Activated CD4-positive, alpha-beta T cell treated with anti-CD3 and anti-CD28 coated beads for 36 hours (primary cell): ENCODE data around the gene CTSS. TPM values are rescaled to one million over a fixed set of nuclear protein-coding genes. Genes with fewer than 3 reads are reported as not detected.
"Not testable (repeated sequence)": the region's sequence is repeated elsewhere in the genome, so short reads cannot be mapped to it uniquely, and the experiment has no call there.

Source experiments
- ATAC-seq: fragments of 200-7000 bp; cut with Tn5 transposase; one replicate; pipeline ENCODE4 v1.10.0; 2021; ENCODE audit warnings: mild to moderate bottlenecking, moderate library complexity
- CTCF ChIA-PET: fragments of 350-600 bp; sonication (Branson Sonifier 250); formaldehyde crosslinking; loops from one replicate; lab custom pipeline; 2021; ENCODE audit warnings: antibody characterized with exemption; lab: Charles Lee
- POLR2A ChIA-PET: fragments of 350-600 bp; sonication (Branson Sonifier 250); formaldehyde crosslinking; loops from one replicate; lab custom pipeline; 2021; ENCODE audit warnings: antibody characterized with exemption, inconsistent platforms; lab: Charles Lee
- DNase-seq: peaks from one replicate; pipeline ENCODE4 v3.0.0-alpha.2; 2020
- H3K27ac Mint-ChIP-seq: one replicate; pipeline ENCODE4 v1.8.0; 2021; ENCODE audit warnings: mixed read lengths
- H3K27me3 Mint-ChIP-seq: one replicate; pipeline ENCODE4 v1.8.0; 2021; ENCODE audit warnings: mixed read lengths
- H3K36me3 Mint-ChIP-seq: one replicate; pipeline ENCODE4 v1.8.0; 2021; ENCODE audit warnings: low read depth, mixed read lengths
- H3K4me1 Mint-ChIP-seq: one replicate; pipeline ENCODE4 v1.8.0; 2021; ENCODE audit warnings: mixed read lengths
- H3K4me3 Mint-ChIP-seq: one replicate; pipeline ENCODE4 v1.8.0; 2021; ENCODE audit warnings: mild to moderate bottlenecking, moderate library complexity, mixed read lengths
- H3K9me3 Mint-ChIP-seq: one replicate; pipeline ENCODE4 v1.8.0; 2021; ENCODE audit warnings: low read depth, mixed read lengths
- intact Hi-C, 2 experiments: fragments of 100-400 bp; cut with DNase I in 1 of 2; cut with micrococcal nuclease in 1 of 2; formaldehyde crosslinking; loops; one replicate each; pipeline versions ENCODE4 v1.14.2 to v1.15.1; 2022 to 2024; cut with DNase I, micrococcal nuclease
- total RNA-seq, 2 experiments: library from RNA; stranded (reverse); gene quantifications; one replicate each; pipeline ENCODE4 v1.2.3, GENCODE V29; 2021

Gene CTSS
- total RNA-seq, 2 experiments from 2014 or later: 31.4 to 44.8 TPM

GRCh38 chr1:150798525-150798924 is 32.9 kb upstream of the CTSS start:
- ChIA-PET CTCF (interaction anchor here (1.6 kb wide), 1 partner anchor 28 kb away, joined by 3 read pairs; no protein-coding TSS in a partner anchor), POLR2A (no interaction called here)
- no peak for ATAC-seq
- Mint-ChIP-seq H3K27me3 (no peaks in the 10 kb centered on the region), H3K4me3 (no peak overlapping the region), H3K27ac (no peak overlapping the region), H3K9me3 (no peaks in the 10 kb centered on the region), H3K4me1 (no peaks in the 10 kb centered on the region), H3K36me3 (peaks cover 12% of the 10 kb centered on the region)
- DNase-seq: no peak
- intact Hi-C loops: no loop called here

GRCh38 chr1:150796374-150796773 is 30.8 kb upstream of the CTSS start:
- Mint-ChIP-seq H3K36me3 (peaks cover 12% of the 10 kb centered on the region), H3K4me1 (no peaks in the 10 kb centered on the region), H3K9me3 (no peaks in the 10 kb centered on the region), H3K4me3 (no peak overlapping the region), H3K27me3 (no peaks in the 10 kb centered on the region), H3K27ac (no peak overlapping the region)
- intact Hi-C loops: no loop called here
- ATAC-seq: no peak
- DNase-seq: no peak
- POLR2A ChIA-PET: no interaction called here
- CTCF ChIA-PET: no interaction called here

- H3K4me1 Mint-ChIP-seq, H3K9me3 Mint-ChIP-seq, CTCF ChIA-PET, intact Hi-C loops, H3K36me3 Mint-ChIP-seq, H3K27me3 Mint-ChIP-seq, ATAC-seq, H3K27ac Mint-ChIP-seq, POLR2A ChIA-PET, H3K4me3 Mint-ChIP-seq, DNase-seq: not testable (repeated sequence)
Observed at GRCh38 chr1:150793778-150794177, 28.2 kb upstream of the CTSS start.

- no peak for DNase-seq
- no peak for ATAC-seq
- H3K4me1 Mint-ChIP-seq: no peaks in the 10 kb centered on the region
- H3K27ac Mint-ChIP-seq: no peak overlapping the region
- no peak overlapping the region for H3K4me3 Mint-ChIP-seq
- intact Hi-C loops: no loop called here
- H3K36me3 Mint-ChIP-seq: peaks cover 3% of the 10 kb centered on the region
- no peaks in the 10 kb centered on the region for H3K9me3 Mint-ChIP-seq
- CTCF ChIA-PET: no interaction called here
- H3K27me3 Mint-ChIP-seq: no peaks in the 10 kb centered on the region
- POLR2A ChIA-PET: no interaction called here
Observed at GRCh38 chr1:150793221-150793620, 27.6 kb upstream of the CTSS start.

DNA sequence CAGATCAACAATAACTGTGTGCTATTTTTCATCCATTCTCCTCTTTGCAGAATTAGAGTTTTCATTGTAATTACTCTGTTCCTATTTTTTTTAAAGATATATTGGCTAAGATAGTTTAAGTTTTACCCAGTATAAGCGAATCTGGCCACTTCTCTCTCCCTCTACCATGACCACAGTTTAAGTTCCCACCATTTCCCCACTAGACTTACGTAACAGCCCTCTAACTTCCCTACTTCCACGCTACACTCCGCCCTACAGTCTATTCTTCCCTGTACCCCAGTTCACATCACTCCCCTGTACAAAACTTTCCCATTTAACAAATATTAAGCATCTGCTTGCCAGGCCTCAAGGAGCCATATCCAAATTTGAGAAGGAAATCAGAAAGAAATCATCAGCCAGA is 26.0 kb upstream of the CTSS start:
- no peak overlapping the region for H3K4me3 Mint-ChIP-seq
- ATAC-seq (no peak), DNase-seq (no peak)
- no peak overlapping the region for H3K27ac Mint-ChIP-seq
- intact Hi-C loops: no loop called here
- H3K4me1 Mint-ChIP-seq: no peaks in the 10 kb centered on the region
- POLR2A ChIA-PET: no interaction called here
- no peaks in the 10 kb centered on the region for H3K36me3 Mint-ChIP-seq
- CTCF ChIA-PET: no interaction called here
- no peaks in the 10 kb centered on the region for H3K9me3 Mint-ChIP-seq
- no peaks in the 10 kb centered on the region for H3K27me3 Mint-ChIP-seq

DNA sequence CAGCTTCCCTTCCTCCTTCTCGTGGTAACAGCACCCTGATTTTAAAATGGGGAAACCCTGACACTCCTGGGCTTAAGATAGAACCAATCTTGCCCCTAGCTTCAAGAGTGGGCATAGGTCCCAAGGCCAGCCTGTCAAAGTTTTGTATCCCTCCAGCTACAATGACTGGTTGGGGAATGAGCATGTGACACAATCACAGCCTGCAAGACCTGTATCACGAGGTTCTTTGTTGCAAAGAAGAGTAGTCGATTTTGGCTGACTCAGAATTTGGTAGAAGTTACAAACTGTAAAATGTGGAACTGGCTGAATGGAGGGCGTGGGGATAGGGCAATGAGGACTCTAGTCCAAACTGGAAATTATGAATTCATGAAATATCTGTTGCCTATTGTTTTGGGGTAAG is 23.8 kb upstream of the CTSS start:
- intact Hi-C loops: no loop called here
- Mint-ChIP-seq H3K36me3 (no peaks in the 10 kb centered on the region), H3K9me3 (no peaks in the 10 kb centered on the region), H3K4me1 (no peaks in the 10 kb centered on the region), H3K4me3 (no peak overlapping the region), H3K27me3 (no peaks in the 10 kb centered on the region), H3K27ac (no peak overlapping the region)
- DNase-seq (no peak), ATAC-seq (no peak)
- POLR2A ChIA-PET: no interaction called here
- CTCF ChIA-PET: interaction anchor here (1.1 kb wide), 1 partner anchor 132 kb away, joined by 3 read pairs; no protein-coding TSS in a partner anchor

DNA sequence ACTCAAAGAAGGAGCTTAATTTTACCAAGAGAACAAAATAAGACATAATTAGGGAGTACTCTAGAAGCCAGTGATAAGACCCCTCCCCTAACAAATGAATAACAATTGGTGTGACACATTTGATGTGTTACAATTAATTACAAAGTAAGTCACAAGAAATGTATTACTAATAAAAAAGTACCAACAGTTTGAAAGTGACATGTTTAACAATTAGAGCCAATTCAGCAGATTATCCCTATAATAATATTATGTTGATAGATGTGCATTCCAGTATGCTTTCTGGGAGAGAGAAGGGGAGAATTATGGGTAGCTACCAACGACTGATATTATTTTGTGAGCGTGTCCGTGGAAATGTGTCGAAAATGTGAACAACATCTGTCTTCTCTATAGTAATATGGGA is 23.4 kb upstream of the CTSS start:
- Mint-ChIP-seq H3K27ac (no peak overlapping the region), H3K27me3 (no peaks in the 10 kb centered on the region), H3K4me3 (no peak overlapping the region), H3K4me1 (no peaks in the 10 kb centered on the region), H3K36me3 (no peaks in the 10 kb centered on the region), H3K9me3 (no peaks in the 10 kb centered on the region)
- intact Hi-C loops: no loop called here
- ATAC-seq (no peak), DNase-seq (no peak)
- ChIA-PET CTCF (interaction anchor here (1.1 kb wide), 1 partner anchor 132 kb away, joined by 3 read pairs; no protein-coding TSS in a partner anchor), POLR2A (interaction anchor here (0.6 kb wide), 1 partner anchor 291 kb away, joined by 7 read pairs; no protein-coding TSS in a partner anchor)

DNA sequence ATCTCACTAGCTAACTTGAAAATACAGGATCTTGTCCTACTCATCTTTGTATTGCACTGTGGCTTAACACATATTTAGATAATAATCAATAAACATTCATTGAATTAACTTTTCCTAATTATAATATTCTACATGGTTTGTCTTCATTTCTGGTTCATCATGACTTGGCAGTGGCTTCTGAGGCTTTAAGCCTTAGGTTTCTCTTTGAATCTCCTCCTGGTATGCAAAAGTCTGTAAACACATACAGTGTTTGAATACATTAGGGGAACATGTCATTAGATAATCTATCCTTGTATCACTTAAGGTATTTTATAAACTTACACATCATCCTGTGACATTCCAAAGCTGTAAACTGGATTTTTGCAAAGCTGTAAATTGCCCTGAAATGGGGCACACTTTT is 21.9 kb upstream of the CTSS start:
- DNase-seq (no peak), ATAC-seq (no peak)
- no peaks in the 10 kb centered on the region for H3K36me3 Mint-ChIP-seq
- H3K27ac Mint-ChIP-seq: no peak overlapping the region
- no peaks in the 10 kb centered on the region for H3K4me1 Mint-ChIP-seq
- H3K27me3 Mint-ChIP-seq: no peaks in the 10 kb centered on the region
- intact Hi-C loops: no loop called here
- H3K9me3 Mint-ChIP-seq: no peaks in the 10 kb centered on the region
- H3K4me3 Mint-ChIP-seq: no peak overlapping the region
- POLR2A ChIA-PET: interaction anchor here (0.7 kb wide), 1 partner anchor 16 kb away, joined by 3 read pairs; no protein-coding TSS in a partner anchor
- CTCF ChIA-PET: interaction anchor here (0.8 kb wide), 1 partner anchor 142 kb away, joined by 3 read pairs; no protein-coding TSS in a partner anchor

GRCh38 chr1:150780510-150780909 is 14.9 kb upstream of the CTSS start:
- Mint-ChIP-seq H3K4me1 (peaks cover 10% of the 10 kb centered on the region), H3K4me3 (no peak overlapping the region), H3K27me3 (no peaks in the 10 kb centered on the region), H3K36me3 (no peaks in the 10 kb centered on the region), H3K9me3 (no peaks in the 10 kb centered on the region), H3K27ac (no peak overlapping the region)
- ChIA-PET POLR2A (no interaction called here), CTCF (no interaction called here)
- intact Hi-C loops: no loop called here
- DNase-seq: no peak
- no peak for ATAC-seq

DNA sequence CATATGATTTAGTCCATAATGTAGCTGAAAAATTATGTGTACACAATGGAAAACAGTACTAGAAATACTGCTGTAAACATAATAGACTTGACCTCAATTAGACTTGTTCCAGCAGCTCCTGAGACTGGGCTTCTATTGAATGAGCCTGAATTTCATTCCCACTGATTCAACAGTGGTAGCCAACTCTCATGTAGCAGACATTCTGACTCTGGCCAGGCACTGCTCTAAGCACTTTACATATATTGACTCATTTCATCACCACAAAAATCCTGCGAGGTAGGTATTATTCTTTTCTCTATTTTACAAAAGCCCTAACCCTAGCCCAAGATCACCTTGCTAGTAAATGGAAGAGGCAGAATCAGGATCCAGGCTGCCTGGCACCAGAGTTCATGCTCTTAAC is 12.8 kb upstream of the CTSS start:
- ChIA-PET CTCF (no interaction called here), POLR2A (no interaction called here)
- H3K27ac Mint-ChIP-seq: no peak overlapping the region
- DNase-seq (no peak), ATAC-seq (no peak)
- no peaks in the 10 kb centered on the region for H3K9me3 Mint-ChIP-seq
- H3K4me3 Mint-ChIP-seq: no peak overlapping the region
- H3K27me3 Mint-ChIP-seq: no peaks in the 10 kb centered on the region
- no peaks in the 10 kb centered on the region for H3K36me3 Mint-ChIP-seq
- H3K4me1 Mint-ChIP-seq: peaks cover 10% of the 10 kb centered on the region
- intact Hi-C loops: no loop called here

- ChIA-PET CTCF (no interaction called here), POLR2A (interaction anchor here (1.0 kb wide), 1 partner anchor 14 kb away, joined by 3 read pairs; no protein-coding TSS in a partner anchor)
- DNase-seq: no peak
- Mint-ChIP-seq H3K27me3 (no peaks in the 10 kb centered on the region), H3K36me3 (no peaks in the 10 kb centered on the region), H3K4me1 (peaks cover 10% of the 10 kb centered on the region), H3K9me3 (no peaks in the 10 kb centered on the region), H3K27ac (no peak overlapping the region), H3K4me3 (no peak overlapping the region)
- no peak for ATAC-seq
- intact Hi-C loops: no loop called here
Observed at GRCh38 chr1:150777544-150777943, 12.0 kb upstream of the CTSS start.

- POLR2A ChIA-PET: interaction anchor here (0.6 kb wide), 2 partner anchors 10 to 201 kb away, joined by 3 read pairs; partner anchors contain the start of gene CTSS
- H3K4me1 Mint-ChIP-seq: peaks cover 17% of the 10 kb centered on the region
- H3K4me3 Mint-ChIP-seq, H3K9me3 Mint-ChIP-seq, H3K27me3 Mint-ChIP-seq, intact Hi-C loops, H3K36me3 Mint-ChIP-seq, H3K27ac Mint-ChIP-seq, ATAC-seq, DNase-seq: not testable (repeated sequence)
- CTCF ChIA-PET: interaction anchor here (0.6 to 1.0 kb wide), 2 partner anchors 32 to 648 kb away, joined by 3 read pairs; partner anchors contain the start of gene CTSK
Observed at GRCh38 chr1:150775931-150776505, 10.4 kb upstream of the CTSS start.
